Measurements from ENCODE around the gene AP3S2.
"Not testable (repeated sequence)": the region's sequence is repeated elsewhere in the genome, so short reads cannot be mapped to it uniquely, and the experiment has no call there.

AP3S2 gene

DNA sequence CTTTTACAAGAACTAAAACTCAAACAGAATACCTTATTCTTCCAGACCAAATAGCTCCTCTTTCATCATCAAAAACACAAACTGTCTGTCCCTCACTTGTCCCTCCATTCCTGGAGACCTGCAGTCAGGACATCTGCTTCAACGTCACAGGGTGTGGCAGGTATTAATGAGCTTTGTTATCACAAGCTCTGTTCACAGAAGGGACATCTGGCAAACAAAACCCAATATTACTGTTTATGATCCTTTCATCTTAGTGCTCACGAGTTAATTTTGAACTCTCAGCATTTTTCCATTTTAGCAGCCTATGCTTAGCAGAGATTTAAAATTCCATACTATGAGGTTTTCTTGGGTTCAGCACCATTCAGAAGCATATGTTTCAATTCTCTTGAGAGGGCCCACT, 32.9 kb downstream of the AP3S2 start:
- Histone ChIP-seq H3K4me3 (ENCODE audit: control insufficient read depth in 1 of 7, extremely low read depth in 1 of 7, insufficient read depth in 4 of 7, low read depth in 2 of 7, low read length in 6 of 7) (no peak overlapping the region), H3K27ac (ENCODE audit: insufficient read depth in 1 of 2, low read depth in 1 of 2, low read length in 2 of 2, poor library complexity in 1 of 2, severe bottlenecking in 2 of 2) (no peak overlapping the region), H3K36me3 (ENCODE audit: control insufficient read depth in 4 of 4, insufficient read depth in 4 of 4, low read length in 3 of 4) (peaks cover 2 to 38% (median 28%) of the 10 kb centered on the region in 4 experiments), H3K27me3 (replicated peaks in 2 of 5; ENCODE audit: control insufficient read depth in 4 of 5, insufficient read depth in 5 of 5, low read length in 4 of 5) (no peaks in the 10 kb centered on the region), H3K9me3 (ENCODE audit: control extremely low read depth in 1 of 5, control insufficient read depth in 4 of 5, insufficient read depth in 2 of 5, low read depth in 1 of 5, low read length in 4 of 5) (no peaks in the 10 kb centered on the region), H3K4me1 (ENCODE audit: control extremely low read depth in 1 of 4, control insufficient read depth in 4 of 4, insufficient read depth in 4 of 4, low read length in 3 of 4) (peaks cover 0 to 2% (median 0%) of the 10 kb centered on the region in 4 experiments)
- peak in 1 of 3 donors; percentile 7 for DNase-seq
- CTCF ChIA-PET = interaction anchor here (0.7 to 2.1 kb wide), 6 partner anchors 14 to 131 kb away, joined by 3 to 9 read pairs (median 3); no protein-coding TSS in a partner anchor
- 100% methylated on average over 2 of the region's 2 CpGs for WGBS (ENCODE audit: insufficient coverage)
- POLR2A ChIA-PET = no interaction called here

GRCh38 chr15:89860431-89860830, 33.4 kb downstream of the AP3S2 start:
- ChIA-PET POLR2A (no interaction called here), CTCF (interaction anchor here (0.7 to 2.1 kb wide), 5 partner anchors 14 to 130 kb away, joined by 3 to 9 read pairs (median 3); no protein-coding TSS in a partner anchor)
- H3K9me3 ChIP-seq (ENCODE audit: control extremely low read depth in 1 of 5, control insufficient read depth in 4 of 5, insufficient read depth in 2 of 5, low read depth in 1 of 5, low read length in 4 of 5) = no peaks in the 10 kb centered on the region
- no peaks in the 10 kb centered on the region for H3K27me3 ChIP-seq (replicated peaks in 2 of 5; ENCODE audit: control insufficient read depth in 4 of 5, insufficient read depth in 5 of 5, low read length in 4 of 5)
- DNase-seq = peak in 1 of 3 donors; percentile 20
- no peak overlapping the region for H3K27ac ChIP-seq (ENCODE audit: insufficient read depth in 1 of 2, low read depth in 1 of 2, low read length in 2 of 2, poor library complexity in 1 of 2, severe bottlenecking in 2 of 2)
- H3K4me3 ChIP-seq (ENCODE audit: control insufficient read depth in 1 of 7, extremely low read depth in 1 of 7, insufficient read depth in 4 of 7, low read depth in 2 of 7, low read length in 6 of 7) = no peak overlapping the region
- H3K36me3 ChIP-seq (ENCODE audit: control insufficient read depth in 4 of 4, insufficient read depth in 4 of 4, low read length in 3 of 4) = peaks cover 2 to 37% (median 27%) of the 10 kb centered on the region in 4 experiments
- H3K4me1 ChIP-seq (ENCODE audit: control extremely low read depth in 1 of 4, control insufficient read depth in 4 of 4, insufficient read depth in 4 of 4, low read length in 3 of 4) = peaks cover 0 to 2% (median 0%) of the 10 kb centered on the region in 4 experiments
- 100% methylated on average over 1 of the region's 3 CpGs for WGBS (ENCODE audit: insufficient coverage)

DNA sequence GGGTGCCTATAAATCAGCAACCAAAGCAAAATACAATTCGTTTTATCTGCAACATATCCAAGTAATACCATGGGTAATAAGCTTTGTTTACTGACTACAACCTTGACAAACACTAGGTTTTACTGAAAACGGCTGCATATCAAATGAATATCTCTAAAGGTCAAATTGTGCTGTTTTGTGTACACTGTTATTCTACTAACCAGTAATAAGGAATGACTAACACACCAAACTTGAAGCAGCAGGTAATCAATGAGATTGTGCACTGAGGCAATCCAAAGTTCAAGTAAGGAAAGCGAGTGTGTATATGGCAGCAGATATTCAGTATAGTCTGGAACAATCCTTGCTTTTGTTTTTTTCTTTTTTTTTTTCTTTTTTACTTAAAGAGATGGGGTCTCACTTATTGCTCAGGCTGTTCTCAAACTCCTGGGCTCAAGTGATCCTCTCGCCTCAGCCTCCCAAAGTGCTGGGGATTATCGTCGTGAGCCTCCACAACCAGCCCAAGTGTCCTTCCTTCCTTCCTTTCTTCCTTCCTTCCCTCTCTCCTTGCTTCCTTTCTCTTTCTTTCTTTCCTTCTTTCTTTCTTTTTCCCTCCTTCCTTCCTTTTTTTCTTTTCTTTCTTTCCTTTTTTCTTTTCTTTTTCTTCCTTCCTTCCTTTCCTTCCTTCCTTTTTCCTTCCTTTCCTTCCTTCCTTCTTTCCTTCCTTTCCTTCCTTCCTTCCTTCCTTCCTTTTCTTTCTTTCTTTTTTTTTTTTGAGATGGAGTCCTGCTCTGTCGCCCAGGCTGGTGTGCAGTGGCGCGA, 34.9 kb downstream of the AP3S2 start:
- H3K4me3 ChIP-seq (ENCODE audit: control insufficient read depth in 1 of 7, extremely low read depth in 1 of 7, insufficient read depth in 4 of 7, low read depth in 2 of 7, low read length in 6 of 7) = no peak overlapping the region
- WGBS (ENCODE audit: insufficient coverage) = 92% methylated on average over 3 of the region's 9 CpGs
- ChIA-PET CTCF (interaction anchor here (1.0 kb wide), 1 partner anchor 98 kb away, joined by 3 read pairs; no protein-coding TSS in a partner anchor), POLR2A (no interaction called here)
- no peak for DNase-seq
- peaks cover 0 to 2% (median 0%) of the 10 kb centered on the region in 4 experiments for H3K4me1 ChIP-seq (ENCODE audit: control extremely low read depth in 1 of 4, control insufficient read depth in 4 of 4, insufficient read depth in 4 of 4, low read length in 3 of 4)
- H3K27me3 ChIP-seq (replicated peaks in 2 of 5; ENCODE audit: control insufficient read depth in 4 of 5, insufficient read depth in 5 of 5, low read length in 4 of 5) = no peaks in the 10 kb centered on the region
- no peak overlapping the region for H3K27ac ChIP-seq (ENCODE audit: insufficient read depth in 1 of 2, low read depth in 1 of 2, low read length in 2 of 2, poor library complexity in 1 of 2, severe bottlenecking in 2 of 2)
- no peaks in the 10 kb centered on the region for H3K9me3 ChIP-seq (ENCODE audit: control extremely low read depth in 1 of 5, control insufficient read depth in 4 of 5, insufficient read depth in 2 of 5, low read depth in 1 of 5, low read length in 4 of 5)
- peaks cover 2 to 36% (median 22%) of the 10 kb centered on the region in 4 experiments for H3K36me3 ChIP-seq (ENCODE audit: control insufficient read depth in 4 of 4, insufficient read depth in 4 of 4, low read length in 3 of 4)

GRCh38 chr15:89857673-89858072, 36.1 kb downstream of the AP3S2 start:
- 100% methylated on average over 3 of the region's 3 CpGs for WGBS (ENCODE audit: insufficient coverage)
- no peak overlapping the region for H3K27ac ChIP-seq (ENCODE audit: insufficient read depth in 1 of 2, low read depth in 1 of 2, low read length in 2 of 2, poor library complexity in 1 of 2, severe bottlenecking in 2 of 2)
- no peak for DNase-seq
- peaks cover 2 to 28% (median 17%) of the 10 kb centered on the region in 4 experiments for H3K36me3 ChIP-seq (ENCODE audit: control insufficient read depth in 4 of 4, insufficient read depth in 4 of 4, low read length in 3 of 4)
- ChIA-PET CTCF (no interaction called here), POLR2A (no interaction called here)
- H3K4me1 ChIP-seq (ENCODE audit: control extremely low read depth in 1 of 4, control insufficient read depth in 4 of 4, insufficient read depth in 4 of 4, low read length in 3 of 4) = peaks cover 0 to 2% (median 0%) of the 10 kb centered on the region in 4 experiments
- no peaks in the 10 kb centered on the region for H3K9me3 ChIP-seq (ENCODE audit: control extremely low read depth in 1 of 5, control insufficient read depth in 4 of 5, insufficient read depth in 2 of 5, low read depth in 1 of 5, low read length in 4 of 5)
- no peak overlapping the region for H3K4me3 ChIP-seq (ENCODE audit: control insufficient read depth in 1 of 7, extremely low read depth in 1 of 7, insufficient read depth in 4 of 7, low read depth in 2 of 7, low read length in 6 of 7)
- no peaks in the 10 kb centered on the region for H3K27me3 ChIP-seq (replicated peaks in 2 of 5; ENCODE audit: control insufficient read depth in 4 of 5, insufficient read depth in 5 of 5, low read length in 4 of 5)

GRCh38 chr15:89855948-89856347, 37.8 kb downstream of the AP3S2 start:
- peaks cover 0 to 19% (median 15%) of the 10 kb centered on the region in 4 experiments for H3K36me3 ChIP-seq (ENCODE audit: control insufficient read depth in 4 of 4, insufficient read depth in 4 of 4, low read length in 3 of 4)
- H3K27ac ChIP-seq (ENCODE audit: insufficient read depth in 1 of 2, low read depth in 1 of 2, low read length in 2 of 2, poor library complexity in 1 of 2, severe bottlenecking in 2 of 2) = no peak overlapping the region
- no peak overlapping the region for H3K4me3 ChIP-seq (ENCODE audit: control insufficient read depth in 1 of 7, extremely low read depth in 1 of 7, insufficient read depth in 4 of 7, low read depth in 2 of 7, low read length in 6 of 7)
- ChIA-PET POLR2A (no interaction called here), CTCF (no interaction called here)
- DNase-seq = no peak
- H3K27me3 ChIP-seq (replicated peaks in 2 of 5; ENCODE audit: control insufficient read depth in 4 of 5, insufficient read depth in 5 of 5, low read length in 4 of 5) = no peaks in the 10 kb centered on the region
- 100% methylated on average over 3 of the region's 3 CpGs for WGBS (ENCODE audit: insufficient coverage)
- no peaks in the 10 kb centered on the region for H3K9me3 ChIP-seq (ENCODE audit: control extremely low read depth in 1 of 5, control insufficient read depth in 4 of 5, insufficient read depth in 2 of 5, low read depth in 1 of 5, low read length in 4 of 5)
- H3K4me1 ChIP-seq (ENCODE audit: control extremely low read depth in 1 of 4, control insufficient read depth in 4 of 4, insufficient read depth in 4 of 4, low read length in 3 of 4) = peaks cover 0 to 16% (median 5%) of the 10 kb centered on the region in 4 experiments

DNA sequence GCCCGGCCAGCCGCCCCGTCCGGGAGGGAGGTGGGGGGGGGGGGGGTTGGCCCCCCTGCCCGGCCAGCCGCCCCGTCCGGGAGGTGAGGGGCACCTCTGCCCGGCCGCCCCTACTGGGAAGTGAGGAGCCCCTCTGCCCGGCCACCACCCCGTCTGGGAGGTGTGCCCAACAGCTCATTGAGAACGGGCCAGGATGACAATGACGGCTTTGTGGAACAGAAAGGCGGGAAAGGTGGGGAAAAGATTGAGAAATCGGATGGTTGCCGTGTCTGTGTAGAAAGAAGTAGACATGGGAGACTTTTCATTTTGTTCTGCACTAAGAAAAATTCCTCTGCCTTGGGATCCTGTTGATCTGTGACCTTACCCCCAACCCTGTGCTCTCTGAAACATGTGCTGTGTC, 38.9 kb downstream of the AP3S2 start:
- H3K36me3 ChIP-seq (ENCODE audit: control insufficient read depth in 4 of 4, insufficient read depth in 4 of 4, low read length in 3 of 4) = peaks cover 0 to 16% (median 12%) of the 10 kb centered on the region in 4 experiments
- DNase-seq; POLR2A ChIA-PET; H3K27me3 ChIP-seq (replicated peaks in 2 of 5; ENCODE audit: control insufficient read depth in 4 of 5, insufficient read depth in 5 of 5, low read length in 4 of 5); CTCF ChIA-PET; H3K27ac ChIP-seq (ENCODE audit: insufficient read depth in 1 of 2, low read depth in 1 of 2, low read length in 2 of 2, poor library complexity in 1 of 2, severe bottlenecking in 2 of 2); H3K4me3 ChIP-seq (ENCODE audit: control insufficient read depth in 1 of 7, extremely low read depth in 1 of 7, insufficient read depth in 4 of 7, low read depth in 2 of 7, low read length in 6 of 7); H3K9me3 ChIP-seq (ENCODE audit: control extremely low read depth in 1 of 5, control insufficient read depth in 4 of 5, insufficient read depth in 2 of 5, low read depth in 1 of 5, low read length in 4 of 5): not testable (repeated sequence)
- WGBS (ENCODE audit: insufficient coverage) = 100% methylated on average over 3 of the region's 17 CpGs
- H3K4me1 ChIP-seq (ENCODE audit: control extremely low read depth in 1 of 4, control insufficient read depth in 4 of 4, insufficient read depth in 4 of 4, low read length in 3 of 4) = peaks cover 0 to 19% (median 5%) of the 10 kb centered on the region in 4 experiments

DNA sequence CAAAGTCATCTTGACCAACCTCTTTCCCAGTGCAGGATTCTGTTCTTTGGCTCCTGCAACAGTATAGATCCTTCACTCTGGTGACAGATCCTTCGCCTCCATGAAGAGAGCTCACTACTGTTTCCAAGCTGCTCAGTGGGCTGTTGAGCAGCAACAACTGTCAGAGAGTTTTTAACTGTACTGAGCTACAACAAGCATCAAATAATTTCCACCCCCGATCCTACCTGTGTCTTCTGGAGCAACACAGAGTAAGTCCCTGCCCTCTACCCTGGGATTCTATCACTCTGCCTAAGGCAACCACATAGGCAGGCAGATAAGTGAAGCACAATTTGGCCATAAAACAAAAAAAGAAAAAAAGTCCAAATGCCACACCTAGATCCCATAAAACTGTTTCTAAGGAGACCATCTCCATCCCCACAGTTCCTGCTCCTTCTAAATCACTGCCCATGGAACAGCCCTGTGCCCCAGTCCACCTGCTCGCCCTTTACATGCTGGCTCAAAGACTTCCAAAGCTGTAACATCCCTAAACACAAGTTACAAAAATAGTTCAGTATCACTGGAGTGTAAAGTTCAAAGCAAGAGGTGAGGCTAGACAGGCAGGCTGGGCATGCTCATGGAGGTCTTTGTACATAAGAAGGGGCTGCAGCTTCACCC, 41.3 kb downstream of the AP3S2 start:
- H3K4me3 ChIP-seq (ENCODE audit: control insufficient read depth in 1 of 7, extremely low read depth in 1 of 7, insufficient read depth in 4 of 7, low read depth in 2 of 7, low read length in 6 of 7) = no peak overlapping the region
- H3K36me3 ChIP-seq (ENCODE audit: control insufficient read depth in 4 of 4, insufficient read depth in 4 of 4, low read length in 3 of 4) = peaks cover 0 to 16% (median 9%) of the 10 kb centered on the region in 4 experiments
- WGBS (ENCODE audit: insufficient coverage) = 100% methylated on average over 3 of the region's 3 CpGs
- peaks cover 4 to 39% (median 12%) of the 10 kb centered on the region in 4 experiments for H3K4me1 ChIP-seq (ENCODE audit: control extremely low read depth in 1 of 4, control insufficient read depth in 4 of 4, insufficient read depth in 4 of 4, low read length in 3 of 4)
- H3K9me3 ChIP-seq (ENCODE audit: control extremely low read depth in 1 of 5, control insufficient read depth in 4 of 5, insufficient read depth in 2 of 5, low read depth in 1 of 5, low read length in 4 of 5) = no peaks in the 10 kb centered on the region
- no peaks in the 10 kb centered on the region for H3K27me3 ChIP-seq (replicated peaks in 2 of 5; ENCODE audit: control insufficient read depth in 4 of 5, insufficient read depth in 5 of 5, low read length in 4 of 5)
- DNase-seq = no peak
- H3K27ac ChIP-seq (ENCODE audit: insufficient read depth in 1 of 2, low read depth in 1 of 2, low read length in 2 of 2, poor library complexity in 1 of 2, severe bottlenecking in 2 of 2) = no peak overlapping the region
- POLR2A ChIA-PET = no interaction called here
- CTCF ChIA-PET = interaction anchor here (0.6 to 1.2 kb wide), 5 partner anchors 23 to 114 kb away, joined by 3 read pairs; partner anchors contain the start of gene ANPEP

Data from common myeloid progenitor, CD34-positive (primary cell).